VCaP (cell line): Measurements from ENCODE around the gene TNFRSF4.

ENCODE experiments used
- H3K27ac ChIP-seq: fragments of 450-650 bp; 2 replicates; pipeline ENCODE4 v1.5.1; 2017
- TF ChIP-seq, protein P1 (sequence below): fragments of 450-650 bp; conservative IDR thresholded peaks from 2 replicates; pipeline ENCODE4 v1.5.1; 2017; ENCODE audit warnings: mild to moderate bottlenecking, moderate library complexity

The TNFRSF4 gene

DNA sequence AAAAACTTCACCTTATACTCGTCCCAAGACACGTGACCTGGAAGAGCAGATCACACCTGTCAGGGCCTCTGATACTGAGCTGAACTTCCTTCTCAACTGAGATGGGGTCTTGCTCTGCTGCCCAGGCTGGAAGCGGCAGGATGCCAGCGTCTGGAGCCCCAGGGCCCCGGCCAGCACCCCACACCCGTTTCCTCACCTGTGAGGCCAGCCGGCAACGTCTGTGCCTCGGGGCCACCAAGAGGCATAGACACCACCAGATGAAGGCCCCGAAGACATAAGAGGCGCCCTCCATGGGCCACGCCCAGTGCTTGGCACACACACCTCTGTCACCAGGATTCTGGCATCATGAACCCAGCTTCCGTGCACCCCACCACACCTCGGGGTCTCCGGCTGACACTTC is 9.4 kb upstream of the TNFRSF4 start:
- TF ChIP-seq, protein P1, sequence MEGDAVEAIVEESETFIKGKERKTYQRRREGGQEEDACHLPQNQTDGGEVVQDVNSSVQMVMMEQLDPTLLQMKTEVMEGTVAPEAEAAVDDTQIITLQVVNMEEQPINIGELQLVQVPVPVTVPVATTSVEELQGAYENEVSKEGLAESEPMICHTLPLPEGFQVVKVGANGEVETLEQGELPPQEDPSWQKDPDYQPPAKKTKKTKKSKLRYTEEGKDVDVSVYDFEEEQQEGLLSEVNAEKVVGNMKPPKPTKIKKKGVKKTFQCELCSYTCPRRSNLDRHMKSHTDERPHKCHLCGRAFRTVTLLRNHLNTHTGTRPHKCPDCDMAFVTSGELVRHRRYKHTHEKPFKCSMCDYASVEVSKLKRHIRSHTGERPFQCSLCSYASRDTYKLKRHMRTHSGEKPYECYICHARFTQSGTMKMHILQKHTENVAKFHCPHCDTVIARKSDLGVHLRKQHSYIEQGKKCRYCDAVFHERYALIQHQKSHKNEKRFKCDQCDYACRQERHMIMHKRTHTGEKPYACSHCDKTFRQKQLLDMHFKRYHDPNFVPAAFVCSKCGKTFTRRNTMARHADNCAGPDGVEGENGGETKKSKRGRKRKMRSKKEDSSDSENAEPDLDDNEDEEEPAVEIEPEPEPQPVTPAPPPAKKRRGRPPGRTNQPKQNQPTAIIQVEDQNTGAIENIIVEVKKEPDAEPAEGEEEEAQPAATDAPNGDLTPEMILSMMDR = no peak
- no peak overlapping the region for H3K27ac ChIP-seq

DNA sequence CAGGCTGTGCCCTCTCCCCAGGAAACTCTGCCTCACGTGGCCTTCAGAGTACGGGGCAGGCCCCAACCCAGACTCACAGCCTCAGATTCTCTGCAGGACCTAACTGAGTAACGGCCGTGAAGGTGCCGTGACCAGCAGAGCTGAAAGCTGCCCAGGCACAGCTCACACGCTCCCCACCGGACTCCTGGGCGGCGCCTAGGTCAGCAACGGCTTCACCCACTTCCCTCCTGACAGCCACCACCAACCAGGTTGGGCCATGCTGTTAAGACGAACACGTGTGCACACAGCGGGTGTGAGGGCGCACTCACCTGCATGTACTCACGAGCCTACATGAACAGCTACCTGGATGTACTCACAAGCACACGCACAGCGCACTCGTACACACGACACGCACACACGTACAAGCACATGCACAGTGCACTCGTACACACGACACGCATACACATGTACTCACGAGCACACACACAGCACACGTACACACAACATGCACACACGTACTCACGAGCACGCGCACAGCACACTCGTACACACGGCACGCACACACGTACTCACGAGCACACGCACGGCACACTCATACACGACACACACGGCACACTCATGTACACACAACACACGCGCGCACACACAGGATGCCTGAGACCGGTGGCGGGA is 8.7 kb upstream of the TNFRSF4 start:
- H3K27ac ChIP-seq = no peak overlapping the region
- TF ChIP-seq, protein P1 = no peak

DNA sequence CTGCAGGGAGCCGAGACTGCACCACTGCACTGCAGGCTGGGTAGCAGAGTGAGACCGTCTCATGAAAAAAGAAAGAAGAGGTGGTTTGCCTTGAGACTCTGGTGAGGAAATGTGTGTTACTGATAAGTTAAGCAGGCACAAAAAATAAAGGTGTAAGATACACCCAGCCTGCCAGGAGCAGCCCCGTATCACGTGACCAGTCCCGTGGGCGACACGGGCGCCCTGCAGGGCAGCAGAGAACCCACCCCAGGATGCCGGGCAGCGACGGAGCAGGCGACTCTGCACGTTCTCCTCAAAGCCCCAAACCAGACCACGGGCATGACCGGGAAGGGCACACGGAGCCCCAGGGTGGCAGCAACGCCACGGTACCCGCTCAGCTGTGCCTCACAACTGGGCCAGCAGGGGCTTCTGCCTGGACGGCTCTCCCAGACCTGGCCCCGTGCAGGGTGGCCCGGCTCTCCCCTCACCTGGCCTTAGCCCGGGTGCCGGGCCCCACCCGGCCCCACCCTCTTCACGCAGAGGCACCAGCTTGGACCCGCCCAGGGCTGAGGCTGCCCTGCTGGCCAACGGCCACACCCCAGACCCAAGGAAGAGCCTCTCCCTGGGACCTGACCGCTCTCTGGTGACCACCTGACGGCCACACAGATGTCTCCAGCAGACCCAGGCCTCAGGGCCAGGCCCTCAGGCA is 8.1 kb upstream of the TNFRSF4 start:
- no peak overlapping the region for H3K27ac ChIP-seq
- TF ChIP-seq, protein P1 = no peak

DNA sequence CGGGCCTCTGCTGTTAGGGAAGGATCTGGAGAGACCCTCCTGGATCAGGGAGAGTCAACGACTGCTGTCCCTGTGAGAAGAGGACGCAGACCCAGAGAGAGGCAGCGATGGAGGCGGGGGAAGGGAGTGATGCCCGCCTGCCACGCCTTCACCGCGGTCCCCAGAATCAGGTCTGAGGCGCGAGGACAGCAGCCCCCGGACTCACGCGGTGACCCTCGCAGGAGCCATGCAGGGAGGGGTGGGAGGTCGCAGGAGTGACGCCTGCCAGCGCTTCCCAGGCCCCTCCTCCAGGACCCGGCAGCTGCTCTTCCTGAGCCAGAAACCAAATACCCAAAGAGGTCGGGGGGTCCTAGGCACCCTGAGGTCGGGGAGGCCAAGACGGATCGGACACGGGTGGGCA is 6.2 kb upstream of the TNFRSF4 start:
- TF ChIP-seq, protein P1 = no peak
- no peak overlapping the region for H3K27ac ChIP-seq

DNA sequence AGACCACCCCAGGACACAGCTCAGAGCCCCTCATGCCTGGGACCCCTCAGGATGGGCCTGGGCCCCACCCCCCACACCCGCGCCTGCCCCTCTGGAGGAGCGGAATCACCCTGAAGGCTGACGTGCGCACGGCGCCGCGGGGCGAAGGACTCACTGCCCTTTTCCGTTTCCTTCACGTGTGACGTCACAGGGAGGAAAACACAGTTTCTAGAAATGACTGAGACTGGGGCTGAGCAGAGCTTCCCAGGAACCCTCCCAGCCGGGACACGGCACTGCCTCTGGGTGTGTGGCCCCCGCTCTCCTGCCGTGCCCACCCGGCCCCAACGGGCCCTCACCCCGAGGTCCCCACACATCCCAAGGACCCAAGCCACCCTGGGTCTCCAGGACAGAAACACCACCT is 5.4 kb upstream of the TNFRSF4 start:
- no peak overlapping the region for H3K27ac ChIP-seq
- TF ChIP-seq, protein P1 = no peak

DNA sequence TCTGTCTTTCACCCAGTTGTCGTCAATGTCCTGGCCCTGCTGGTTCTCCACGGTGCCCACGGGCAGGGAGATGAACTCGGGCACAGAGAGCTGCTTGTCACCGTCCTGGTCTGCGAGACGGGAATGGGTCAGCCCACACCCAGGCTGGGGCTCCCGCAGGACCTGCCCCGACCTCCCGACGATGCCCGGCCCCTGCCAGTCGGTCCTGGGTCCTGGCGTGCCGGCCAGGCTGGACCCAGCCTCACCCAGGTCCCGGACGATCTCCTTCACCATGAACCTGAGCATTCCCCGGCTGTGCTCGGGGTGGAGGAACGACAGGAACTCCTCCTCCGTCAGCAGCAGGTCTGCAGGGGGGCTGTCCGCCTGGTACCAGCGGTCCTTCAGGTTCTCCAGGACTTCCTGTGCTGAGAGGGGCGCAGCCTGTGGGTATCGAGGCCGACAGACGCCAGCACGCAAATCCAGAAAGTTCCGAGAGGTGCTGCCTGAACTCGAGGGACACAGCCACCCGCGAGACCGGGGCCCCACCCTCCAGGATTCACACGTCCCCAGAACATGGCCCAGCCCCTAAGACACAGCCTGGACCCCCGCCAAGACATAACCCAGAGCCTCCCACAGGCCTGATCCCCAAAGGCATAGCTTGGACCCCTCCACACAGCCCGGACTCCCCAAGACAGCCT is 4.7 kb upstream of the TNFRSF4 start:
- H3K27ac ChIP-seq = no peak overlapping the region
- TF ChIP-seq, protein P1 = no peak
